Neutrophil (primary cell): ENCODE measurements around the gene TSEN15.
"Not testable (repeated sequence)": the region's sequence is repeated elsewhere in the genome, so short reads cannot be mapped to it uniquely, and the experiment has no call there.

Experiments
- H3K27ac ChIP-seq: fragments of 200-600 bp; sonication (generic); 2 replicates; pipeline ENCODE4 v1.5.1; 2016; ENCODE audit warnings: mild to moderate bottlenecking, moderate library complexity
- H3K27me3 ChIP-seq: fragments of 200-600 bp; sonication (generic); 2 replicates; pipeline ENCODE4 v1.6.0; 2016; ENCODE audit warnings: mild to moderate bottlenecking
- H3K36me3 ChIP-seq: fragments of 200-600 bp; sonication (generic); 2 replicates; pipeline ENCODE4 v1.5.1; 2017
- H3K4me1 ChIP-seq, 2 experiments: fragments of 200-600 bp in 1 of 2; sonication (generic) in 1 of 2; 1 replicate in 1 of 2; 2 replicates in 1 of 2; pipeline versions ENCODE4 v1.5.1 to v1.6.1; 2013 to 2016; ENCODE audit warnings: low read depth in 1 of 2, low read length in 1 of 2, mild to moderate bottlenecking in 1 of 2, moderate library complexity in 1 of 2; ENCODE audit not compliant: control insufficient read depth in 1 of 2, insufficient read depth in 1 of 2
- H3K4me3 ChIP-seq, 2 experiments: fragments of 200-600 bp in 1 of 2; sonication (generic) in 1 of 2; 1 replicate in 1 of 2; 2 replicates in 1 of 2; pipeline ENCODE4 v1.5.1; 2013 to 2016; ENCODE audit warnings: low read depth in 1 of 2, low read length in 1 of 2, mild to moderate bottlenecking in 1 of 2, moderate library complexity in 1 of 2
- H3K9me3 ChIP-seq: fragments of 200-600 bp; sonication (generic); 2 replicates; pipeline ENCODE4 v1.5.1; 2016
- TF ChIP-seq, protein P1 (sequence below): fragments of 200-600 bp; sonication (generic); IDR thresholded peaks from 2 replicates; pipeline ENCODE4 v1.5.1; 2016; ENCODE audit warnings: antibody characterized with exemption

TSEN15 gene

DNA sequence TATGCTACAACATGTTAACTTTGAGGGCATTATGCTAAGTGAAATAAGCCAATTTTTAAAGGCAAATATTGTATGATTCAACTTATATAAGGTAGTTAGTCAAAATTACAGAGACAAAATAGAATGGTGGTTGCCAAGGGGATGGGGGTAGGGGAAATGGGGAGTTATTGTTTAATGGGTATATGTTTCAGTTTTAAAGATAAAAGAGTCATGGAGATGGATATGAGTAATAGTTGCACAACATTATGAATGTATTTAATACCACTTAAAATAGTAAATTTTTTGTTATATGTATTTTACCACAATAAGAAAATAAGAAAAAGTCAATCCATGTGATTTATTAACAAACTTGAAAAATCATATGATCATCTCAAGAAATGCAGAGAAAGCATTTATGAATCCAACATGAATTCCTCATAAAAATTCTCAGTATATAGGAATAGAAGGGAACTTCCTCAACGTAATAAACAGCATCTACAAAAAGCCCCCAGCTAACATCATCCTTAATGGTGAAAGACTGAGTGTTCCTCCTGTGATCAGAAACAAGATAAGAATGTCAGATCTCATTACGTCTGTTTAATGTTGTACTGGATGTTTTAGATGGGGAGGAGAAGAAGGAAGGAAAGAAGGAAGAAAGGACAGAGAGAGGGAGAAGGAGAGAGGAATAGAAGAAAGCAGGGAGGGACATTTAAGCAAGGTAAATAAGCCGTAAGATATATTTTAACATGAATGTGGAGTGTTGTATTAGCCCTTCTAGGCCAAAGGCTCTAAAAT is 6.7 kb upstream of the TSEN15 start:
- H3K4me3 ChIP-seq, result no peak overlapping the region
- TF ChIP-seq, protein P1, sequence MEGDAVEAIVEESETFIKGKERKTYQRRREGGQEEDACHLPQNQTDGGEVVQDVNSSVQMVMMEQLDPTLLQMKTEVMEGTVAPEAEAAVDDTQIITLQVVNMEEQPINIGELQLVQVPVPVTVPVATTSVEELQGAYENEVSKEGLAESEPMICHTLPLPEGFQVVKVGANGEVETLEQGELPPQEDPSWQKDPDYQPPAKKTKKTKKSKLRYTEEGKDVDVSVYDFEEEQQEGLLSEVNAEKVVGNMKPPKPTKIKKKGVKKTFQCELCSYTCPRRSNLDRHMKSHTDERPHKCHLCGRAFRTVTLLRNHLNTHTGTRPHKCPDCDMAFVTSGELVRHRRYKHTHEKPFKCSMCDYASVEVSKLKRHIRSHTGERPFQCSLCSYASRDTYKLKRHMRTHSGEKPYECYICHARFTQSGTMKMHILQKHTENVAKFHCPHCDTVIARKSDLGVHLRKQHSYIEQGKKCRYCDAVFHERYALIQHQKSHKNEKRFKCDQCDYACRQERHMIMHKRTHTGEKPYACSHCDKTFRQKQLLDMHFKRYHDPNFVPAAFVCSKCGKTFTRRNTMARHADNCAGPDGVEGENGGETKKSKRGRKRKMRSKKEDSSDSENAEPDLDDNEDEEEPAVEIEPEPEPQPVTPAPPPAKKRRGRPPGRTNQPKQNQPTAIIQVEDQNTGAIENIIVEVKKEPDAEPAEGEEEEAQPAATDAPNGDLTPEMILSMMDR, result no peak
- no peaks in the 10 kb centered on the region for H3K4me1 ChIP-seq
- H3K27ac ChIP-seq, result no peak overlapping the region
- no peaks in the 10 kb centered on the region for H3K36me3 ChIP-seq
- H3K27me3 ChIP-seq, result peaks cover 28% of the 10 kb centered on the region
- no peaks in the 10 kb centered on the region for H3K9me3 ChIP-seq

DNA sequence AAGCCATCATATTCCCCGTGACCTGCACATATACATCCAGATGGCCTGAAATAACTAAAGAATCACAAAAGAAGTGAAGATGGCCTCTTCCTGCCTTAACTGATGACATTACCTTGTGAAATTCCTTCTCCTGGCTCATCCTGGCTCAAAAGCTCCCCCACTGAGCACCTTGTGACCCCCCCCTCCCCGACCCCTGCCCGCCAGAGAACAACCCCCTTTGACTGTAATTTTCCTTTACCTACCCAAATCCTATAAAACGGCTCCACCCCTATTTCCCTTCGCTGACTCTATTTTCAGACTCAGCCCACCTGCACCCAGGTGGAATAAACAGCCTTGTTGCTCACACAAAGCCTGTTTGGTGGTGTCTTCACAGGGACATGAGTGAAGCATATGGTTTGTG is 4.0 kb upstream of the TSEN15 start:
- peaks cover 35% of the 10 kb centered on the region for H3K27me3 ChIP-seq
- H3K4me3 ChIP-seq, H3K36me3 ChIP-seq, H3K27ac ChIP-seq, H3K9me3 ChIP-seq: not testable (repeated sequence)
- peaks cover 12 to 16% of the 10 kb centered on the region in 2 experiments for H3K4me1 ChIP-seq

DNA sequence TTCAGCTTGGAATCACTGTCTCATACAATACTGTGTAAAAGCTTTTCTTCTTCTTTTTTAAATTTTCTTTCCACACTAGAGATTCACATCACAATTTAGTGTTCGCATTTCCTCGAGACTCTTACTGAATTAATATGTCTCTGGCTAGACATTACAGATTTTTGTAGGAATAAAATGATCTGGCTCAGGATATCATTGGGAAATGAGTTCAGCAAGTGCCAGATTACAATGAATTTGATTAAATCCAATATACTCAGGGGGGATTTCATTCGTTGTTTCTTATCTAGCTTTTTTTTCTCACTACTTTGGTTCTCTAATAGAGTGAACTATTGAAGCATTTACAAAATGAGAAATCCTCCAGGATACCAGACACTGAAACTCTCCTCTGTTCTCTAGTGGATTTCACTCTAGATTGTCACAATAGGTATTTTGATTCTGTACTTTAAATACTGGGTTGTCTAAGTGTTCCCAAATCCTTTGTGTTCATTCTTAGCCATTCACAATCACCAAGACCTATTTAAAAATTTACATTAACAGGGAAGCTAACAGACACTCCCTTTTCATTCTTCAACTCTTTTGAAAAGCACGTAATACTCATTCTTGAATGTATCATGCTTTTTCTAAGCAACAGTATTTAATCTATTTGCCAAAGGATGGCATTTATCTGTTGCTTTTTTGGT is 2.8 kb upstream of the TSEN15 start:
- H3K4me1 ChIP-seq, result peaks cover 16 to 17% of the 10 kb centered on the region in 2 experiments
- TF ChIP-seq, protein P1, result no peak
- no peaks in the 10 kb centered on the region for H3K9me3 ChIP-seq
- no peaks in the 10 kb centered on the region for H3K36me3 ChIP-seq
- H3K27me3 ChIP-seq, result peaks cover 35% of the 10 kb centered on the region
- no peak overlapping the region for H3K27ac ChIP-seq
- no peak overlapping the region for H3K4me3 ChIP-seq

DNA sequence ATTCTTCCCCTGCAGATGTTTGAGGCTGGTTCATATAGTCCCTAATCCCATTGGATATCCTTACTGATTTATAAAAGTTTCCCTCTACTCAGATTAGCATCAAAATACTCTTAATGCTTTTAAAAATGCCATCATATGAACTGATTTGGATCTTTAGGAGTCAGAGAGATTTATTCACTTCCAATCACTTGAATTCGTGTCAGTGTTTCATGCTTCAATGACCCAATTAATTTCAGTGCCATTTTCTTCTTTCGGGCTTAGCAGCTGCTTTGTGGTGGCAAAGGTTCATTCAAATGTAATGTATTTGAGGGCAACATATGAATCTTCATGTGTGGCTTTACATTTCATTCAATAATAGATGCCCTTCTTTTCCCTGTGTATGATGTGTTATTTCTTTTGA is 2.2 kb upstream of the TSEN15 start:
- Histone ChIP-seq H3K27ac (no peak overlapping the region), H3K36me3 (no peaks in the 10 kb centered on the region)

DNA sequence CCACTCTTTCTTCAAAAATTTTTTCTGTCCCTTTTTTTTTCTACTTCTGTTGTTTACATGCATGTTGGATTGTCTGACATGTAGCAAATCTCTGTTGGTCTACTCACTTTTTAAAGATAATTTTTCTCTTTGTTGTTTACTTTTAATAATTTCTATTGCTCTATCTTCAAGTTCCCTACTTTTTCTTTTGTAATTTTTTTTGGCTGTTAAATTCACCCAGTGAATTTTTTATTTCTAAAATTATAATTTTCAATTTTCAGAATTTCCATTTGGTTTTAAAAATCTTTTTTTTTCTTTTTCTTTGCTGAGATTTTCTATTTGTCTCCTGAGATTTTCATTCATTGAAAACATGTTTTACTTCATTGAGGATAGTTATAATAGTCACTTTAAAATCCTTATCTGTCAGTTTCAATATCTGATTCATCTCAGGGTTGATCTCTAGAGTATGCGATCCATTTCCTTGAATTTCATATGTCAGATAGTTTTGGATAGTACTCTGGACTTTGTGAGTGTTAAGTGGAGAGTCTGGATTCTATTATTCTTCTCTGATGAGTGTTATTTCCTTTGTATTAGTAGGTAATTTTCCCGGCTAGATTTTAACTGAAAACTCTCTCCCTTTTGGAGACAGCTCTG is 1.6 kb upstream of the TSEN15 start:
- H3K9me3 ChIP-seq, result no peaks in the 10 kb centered on the region
- peaks cover under 1% of the 10 kb centered on the region for H3K36me3 ChIP-seq
- TF ChIP-seq, protein P1, result no peak
- H3K4me3 ChIP-seq, result no peak overlapping the region
- H3K4me1 ChIP-seq, result peaks cover 16 to 17% of the 10 kb centered on the region in 2 experiments
- peaks cover 35% of the 10 kb centered on the region for H3K27me3 ChIP-seq
- H3K27ac ChIP-seq, result no peak overlapping the region

More for the DNA sequence above, 2.2 kb upstream of the TSEN15 start:
- H3K9me3 ChIP-seq, result no peaks in the 10 kb centered on the region
- peaks cover 16 to 17% of the 10 kb centered on the region in 2 experiments for H3K4me1 ChIP-seq
- no peak overlapping the region for H3K4me3 ChIP-seq
- TF ChIP-seq, protein P1, result no peak
- peaks cover 35% of the 10 kb centered on the region for H3K27me3 ChIP-seq
